ENCODE data around the gene TWF2. TPM values are rescaled to one million over a fixed set of nuclear protein-coding genes. Genes with fewer than 3 reads are reported as not detected.

TWF2 gene
- total and polyA plus RNA-seq, 9 of the 15 experiments (the other 6 are each of a cell fraction or from before 2014, with no cell fraction given) = 0.11 to 61.9 (median 29.7) TPM

DNA sequence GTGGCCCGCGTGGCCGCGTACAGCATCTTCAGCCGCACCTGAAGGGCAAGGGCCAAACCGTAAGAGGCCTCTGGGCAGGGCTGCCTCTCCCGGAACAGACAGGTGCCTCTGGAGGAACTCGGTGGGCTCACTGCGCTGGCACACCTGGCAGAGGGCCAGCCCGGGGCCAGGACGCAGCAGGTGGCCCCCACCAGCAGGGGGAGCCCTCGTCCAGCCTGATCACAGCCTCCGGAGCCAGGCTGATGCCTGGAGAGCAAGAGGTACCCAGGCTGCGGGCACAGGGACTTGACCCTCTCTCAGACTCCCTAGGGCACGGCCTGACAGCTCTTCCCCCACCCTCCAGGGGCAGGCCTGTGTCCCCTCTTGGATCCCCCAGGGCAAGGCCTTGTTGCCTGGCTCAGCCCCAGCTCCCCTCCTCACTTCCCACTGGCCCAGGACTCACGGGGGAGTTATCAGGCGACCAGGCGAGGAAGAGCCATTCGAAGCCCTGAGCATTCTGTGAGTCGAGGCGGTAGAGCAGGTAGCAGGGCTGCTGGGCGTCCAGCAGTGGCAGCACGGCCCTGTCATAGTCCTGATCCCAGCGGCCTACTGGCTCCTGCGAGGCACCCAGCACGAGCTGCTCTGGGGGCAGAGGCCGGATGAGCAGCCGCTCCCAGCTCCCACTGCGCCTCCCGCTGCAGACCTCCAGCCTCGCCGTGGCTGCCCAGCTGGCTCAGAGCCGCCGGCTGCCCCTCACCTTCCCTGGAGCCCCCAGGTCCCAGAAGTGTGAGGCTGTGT, 7.3 kb downstream of the TWF2 start (continued):
- TF ChIP-seq, protein P1, sequence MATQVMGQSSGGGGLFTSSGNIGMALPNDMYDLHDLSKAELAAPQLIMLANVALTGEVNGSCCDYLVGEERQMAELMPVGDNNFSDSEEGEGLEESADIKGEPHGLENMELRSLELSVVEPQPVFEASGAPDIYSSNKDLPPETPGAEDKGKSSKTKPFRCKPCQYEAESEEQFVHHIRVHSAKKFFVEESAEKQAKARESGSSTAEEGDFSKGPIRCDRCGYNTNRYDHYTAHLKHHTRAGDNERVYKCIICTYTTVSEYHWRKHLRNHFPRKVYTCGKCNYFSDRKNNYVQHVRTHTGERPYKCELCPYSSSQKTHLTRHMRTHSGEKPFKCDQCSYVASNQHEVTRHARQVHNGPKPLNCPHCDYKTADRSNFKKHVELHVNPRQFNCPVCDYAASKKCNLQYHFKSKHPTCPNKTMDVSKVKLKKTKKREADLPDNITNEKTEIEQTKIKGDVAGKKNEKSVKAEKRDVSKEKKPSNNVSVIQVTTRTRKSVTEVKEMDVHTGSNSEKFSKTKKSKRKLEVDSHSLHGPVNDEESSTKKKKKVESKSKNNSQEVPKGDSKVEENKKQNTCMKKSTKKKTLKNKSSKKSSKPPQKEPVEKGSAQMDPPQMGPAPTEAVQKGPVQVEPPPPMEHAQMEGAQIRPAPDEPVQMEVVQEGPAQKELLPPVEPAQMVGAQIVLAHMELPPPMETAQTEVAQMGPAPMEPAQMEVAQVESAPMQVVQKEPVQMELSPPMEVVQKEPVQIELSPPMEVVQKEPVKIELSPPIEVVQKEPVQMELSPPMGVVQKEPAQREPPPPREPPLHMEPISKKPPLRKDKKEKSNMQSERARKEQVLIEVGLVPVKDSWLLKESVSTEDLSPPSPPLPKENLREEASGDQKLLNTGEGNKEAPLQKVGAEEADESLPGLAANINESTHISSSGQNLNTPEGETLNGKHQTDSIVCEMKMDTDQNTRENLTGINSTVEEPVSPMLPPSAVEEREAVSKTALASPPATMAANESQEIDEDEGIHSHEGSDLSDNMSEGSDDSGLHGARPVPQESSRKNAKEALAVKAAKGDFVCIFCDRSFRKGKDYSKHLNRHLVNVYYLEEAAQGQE (IDR thresholded peaks at IDR 0.05; ENCODE audit: borderline replicate concordance) = peak; percentile 54; the same call in 1 of the 2 replicates
- TF ChIP-seq, protein P1 (CRISPR knock-in tag; IDR thresholded peaks at IDR 0.05; ENCODE audit: low read depth) = no peak
- TF ChIP-seq STAG1 (CRISPR knock-in tag; IDR thresholded peaks at IDR 0.05; ENCODE audit: borderline replicate concordance) = peak; percentile 48; the same call in 1 of the 2 replicates
- peak; percentile 38 for TF ChIP-seq NFIX (CRISPR knock-in tag; IDR thresholded peaks at IDR 0.05; ENCODE audit: low read depth)
- TF ChIP-seq, protein P2, sequence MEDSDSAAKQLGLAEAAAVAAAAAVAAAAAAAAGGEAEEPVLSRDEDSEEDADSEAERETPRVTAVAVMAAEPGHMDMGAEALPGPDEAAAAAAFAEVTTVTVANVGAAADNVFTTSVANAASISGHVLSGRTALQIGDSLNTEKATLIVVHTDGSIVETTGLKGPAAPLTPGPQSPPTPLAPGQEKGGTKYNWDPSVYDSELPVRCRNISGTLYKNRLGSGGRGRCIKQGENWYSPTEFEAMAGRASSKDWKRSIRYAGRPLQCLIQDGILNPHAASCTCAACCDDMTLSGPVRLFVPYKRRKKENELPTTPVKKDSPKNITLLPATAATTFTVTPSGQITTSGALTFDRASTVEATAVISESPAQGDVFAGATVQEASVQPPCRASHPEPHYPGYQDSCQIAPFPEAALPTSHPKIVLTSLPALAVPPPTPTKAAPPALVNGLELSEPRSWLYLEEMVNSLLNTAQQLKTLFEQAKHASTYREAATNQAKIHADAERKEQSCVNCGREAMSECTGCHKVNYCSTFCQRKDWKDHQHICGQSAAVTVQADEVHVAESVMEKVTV (CRISPR knock-in tag; IDR thresholded peaks at IDR 0.05) = 0 out of 2 replicates have a peak, but pooled peaks have one; percentile 24
- TF ChIP-seq NFYB (IDR thresholded peaks at IDR 0.05; ENCODE audit: extremely low read depth, insufficient read length) = no peak

Data from K562 (cell line).